Uterus (tissue), 4 donors: ENCODE measurements around the gene NUP37. TPM values are rescaled to one million over a fixed set of nuclear protein-coding genes. Genes with fewer than 3 reads are reported as not detected.

Experiments used
- DNase-seq, 2 donors: peaks; one replicate each; pipeline ENCODE4 v3.0.0-alpha.2; 2019 to 2020
- H3K27ac ChIP-seq, 2 donors: fragments of 200-600 bp; sonication (generic); 1 replicate in 1 of 2; 2 replicates in 1 of 2; pipeline ENCODE4 v1.5.1; 2016 to 2018
- H3K27me3 ChIP-seq, 2 donors: fragments of 200-600 bp; sonication (generic); one replicate each; pipeline ENCODE4 v1.5.1; 2018 to 2019; ENCODE audit warnings: control low read depth in 1 of 2
- H3K36me3 ChIP-seq, 2 donors: fragments of 200-600 bp; sonication (generic); one replicate each; pipeline ENCODE4 v1.5.1; 2019; ENCODE audit warnings: control low read depth in 1 of 2
- H3K4me1 ChIP-seq, 2 donors: fragments of 200-600 bp; sonication (generic); one replicate each; pipeline ENCODE4 v1.5.1; 2018 to 2019; ENCODE audit warnings: control low read depth in 1 of 2
- H3K4me3 ChIP-seq, 2 donors: fragments of 200-600 bp; sonication (generic); 1 replicate in 1 of 2; 2 replicates in 1 of 2; pipeline ENCODE4 v1.5.1; 2018 to 2019; ENCODE audit warnings: mild to moderate bottlenecking in 1 of 2
- H3K9me3 ChIP-seq, 2 donors: fragments of 200-600 bp; sonication (generic); one replicate each; pipeline ENCODE4 v1.5.1; 2019; ENCODE audit warnings: control low read depth in 1 of 2
- CTCF ChIP-seq, 4 experiments: fragments of 200-600 bp in 2 of 4; fragments of 450-650 bp in 2 of 4; sonication (generic) in 2 of 4; IDR thresholded peaks; one replicate each; pipeline ENCODE4 v1.5.1; 2016 to 2019; ENCODE audit warnings: antibody characterized with exemption in 4 of 4, mild to moderate bottlenecking in 2 of 4, moderate library complexity in 1 of 4
- POLR2A ChIP-seq, 2 donors: fragments of 450-650 bp; IDR thresholded peaks; one replicate each; pipeline ENCODE4 v1.6.1; 2016; ENCODE audit warnings: antibody characterized with exemption in 2 of 2, mild to moderate bottlenecking in 1 of 2, moderate library complexity in 1 of 2
- intact Hi-C: fragments of 100-400 bp; cut with DNase I; formaldehyde crosslinking; loops from one replicate; pipeline ENCODE4 v1.15.1; 2023; ENCODE audit warnings: low total_unique reads
- total RNA-seq, 4 donors: library from RNA; depleted of rRNA in 3 of 4; stranded (reverse); fragments of >200 nt in 3 of 4; gene quantifications; one replicate each; pipeline versions ENCODE4 v1.1.0 to v1.2.4, GENCODE V29; 2014 to 2023
- donor health status: DM: yes; HTN: yes; CAD: no.

The NUP37 gene
- total RNA-seq, 4 donors from 2014 or later = 5.6 to 49.4 (median 22.4) TPM

GRCh38 chr12:102063069-102063468 lies 56.8 kb downstream of the NUP37 start:
- no peak for TF ChIP-seq POLR2A (IDR thresholded peaks at IDR 0.05)
- TF ChIP-seq CTCF (IDR thresholded peaks at IDR 0.05) = no peak
- no peak for DNase-seq
- no peaks in the 10 kb centered on the region for H3K36me3 ChIP-seq
- intact Hi-C loops = no loop called here
- peaks cover 0 to 8% of the 10 kb centered on the region in 2 donors for H3K4me1 ChIP-seq
- no peak overlapping the region for H3K4me3 ChIP-seq
- H3K27ac ChIP-seq = no peak overlapping the region
- no peaks in the 10 kb centered on the region for H3K9me3 ChIP-seq
- H3K27me3 ChIP-seq = no peaks in the 10 kb centered on the region

GRCh38 chr12:102062419-102062806 lies 57.5 kb downstream of the NUP37 start:
- peaks cover 0 to 4% of the 10 kb centered on the region in 2 donors for H3K4me1 ChIP-seq
- no peak for DNase-seq
- H3K27ac ChIP-seq = peak overlapping the region; percentile 41 to 92
- H3K9me3 ChIP-seq = no peaks in the 10 kb centered on the region
- no peak for TF ChIP-seq CTCF (IDR thresholded peaks at IDR 0.05)
- no peak for TF ChIP-seq POLR2A (IDR thresholded peaks at IDR 0.05)
- no peaks in the 10 kb centered on the region for H3K36me3 ChIP-seq
- H3K27me3 ChIP-seq = no peaks in the 10 kb centered on the region
- intact Hi-C loops = no loop called here
- peak overlapping the region; percentile 58 to 76 for H3K4me3 ChIP-seq

GRCh38 chr12:102061560-102062418 lies 58.1 kb downstream of the NUP37 start, which contains the start of gene WASHC3:
Gene WASHC3 (minus strand): TSS chr12:102061991. CDS start chr12:102061962, 29 bp downstream.
- H3K4me1 ChIP-seq = no peaks in the 10 kb centered on the region
- DNase-seq = peak; percentile 96 to 97
- peak within 1 kb of the TSS; percentile 58 to 76 for H3K4me3 ChIP-seq
- intact Hi-C loops = no loop called here
- peak in 1 of 4 experiments; percentile 23 for TF ChIP-seq CTCF (IDR thresholded peaks at IDR 0.05)
- TF ChIP-seq POLR2A (IDR thresholded peaks at IDR 0.05) = peak; percentile 72 to 89
- no peaks in the 10 kb centered on the region for H3K9me3 ChIP-seq
- peak within 1 kb of the TSS; percentile 89 to 92 for H3K27ac ChIP-seq
- no peaks in the 10 kb centered on the region for H3K36me3 ChIP-seq
- H3K27me3 ChIP-seq = no peaks in the 10 kb centered on the region

GRCh38 chr12:102061096-102061559 lies 58.8 kb downstream of the NUP37 start:
- Histone ChIP-seq H3K27ac (peak overlapping the region; percentile 89 to 92), H3K4me3 (peak overlapping the region; percentile 58 to 76), H3K27me3 (no peaks in the 10 kb centered on the region), H3K9me3 (no peaks in the 10 kb centered on the region), H3K4me1 (no peaks in the 10 kb centered on the region), H3K36me3 (no peaks in the 10 kb centered on the region)
- no peak for TF ChIP-seq CTCF (IDR thresholded peaks at IDR 0.05)
- no peak for TF ChIP-seq POLR2A (IDR thresholded peaks at IDR 0.05)
- no peak for DNase-seq
- intact Hi-C loops = no loop called here

GRCh38 chr12:102059343-102059742 lies 60.6 kb downstream of the NUP37 start:
- no peaks in the 10 kb centered on the region for H3K4me1 ChIP-seq
- TF ChIP-seq POLR2A (IDR thresholded peaks at IDR 0.05) (no peak), CTCF (IDR thresholded peaks at IDR 0.05) (no peak)
- intact Hi-C loops = no loop called here
- H3K4me3 ChIP-seq = no peak overlapping the region
- no peak overlapping the region for H3K27ac ChIP-seq
- H3K9me3 ChIP-seq = no peaks in the 10 kb centered on the region
- no peaks in the 10 kb centered on the region for H3K27me3 ChIP-seq
- DNase-seq = no peak
- H3K36me3 ChIP-seq = no peaks in the 10 kb centered on the region
